K562 (cell line): ENCODE measurements around the gene EEF1A1. TPM values are rescaled to one million over a fixed set of nuclear protein-coding genes. Genes with fewer than 3 reads are reported as not detected.

Source experiments
- BCOR ChIP-seq: fragments of 450-650 bp; IDR thresholded peaks from 2 replicates; pipeline ENCODE4 v1.6.1; 2016
- CHD1 ChIP-seq: fragments of 200-600 bp; sonication (generic); IDR thresholded peaks from one replicate; pipeline ENCODE4 v1.6.1; 2012; ENCODE audit warnings: mild to moderate bottlenecking, moderate library complexity, low read length, inconsistent platforms
- CREM ChIP-seq: IDR thresholded peaks from 2 replicates; pipeline ENCODE4 v1.6.1; 2014; ENCODE audit warnings: antibody characterized with exemption, low read depth
- HMG20B ChIP-seq: fragments of 250-450 bp; sonication (Bioruptor Pico); IDR thresholded peaks from 2 replicates; pipeline ENCODE4 v1.5.0; 2021; ENCODE audit warnings: mild to moderate bottlenecking
- KDM4B ChIP-seq, 2 experiments: fragments of 450-650 bp in 1 of 2; sonication (generic) in 1 of 2; IDR thresholded peaks; 2 replicates each; pipeline ENCODE4 v1.6.1; 2016 to 2017; ENCODE audit warnings: borderline replicate concordance in 2 of 2, antibody characterized with exemption in 1 of 2, low read depth in 1 of 2, mild to moderate bottlenecking in 1 of 2
- LEF1 ChIP-seq: fragments of 450-650 bp; IDR thresholded peaks from 2 replicates; pipeline ENCODE4 v1.6.1; 2016; ENCODE audit warnings: mild to moderate bottlenecking
- MBD2 ChIP-seq: sonication (generic); IDR thresholded peaks from 2 replicates; pipeline ENCODE4 v1.6.1; 2016; ENCODE audit warnings: low read depth, borderline replicate concordance
- MCM3 ChIP-seq: fragments of 450-650 bp; IDR thresholded peaks from 2 replicates; pipeline ENCODE4 v1.6.1; 2016
- MYBL2 ChIP-seq, 2 experiments: fragments of 450-650 bp in 1 of 2; sonication (generic) in 1 of 2; formaldehyde crosslinking in 1 of 2; IDR thresholded peaks; 2 replicates each; pipeline versions ENCODE4 v1.6.1 to v1.8.1; 2017 to 2022; ENCODE audit warnings: borderline replicate concordance in 1 of 2, inconsistent platforms in 1 of 2, low read depth in 1 of 2, mild to moderate bottlenecking in 1 of 2, missing genetic modification reagents in 1 of 2, moderate library complexity in 1 of 2
- SP2 ChIP-seq: IDR thresholded peaks from 2 replicates; pipeline ENCODE4 v1.6.1; 2011; ENCODE audit warnings: mild to moderate bottlenecking, low read depth, low read length, moderate library complexity; ENCODE audit not compliant: poor library complexity, severe bottlenecking; ENCODE audit errors: extremely low read depth
- YY1 ChIP-seq, 3 experiments: IDR thresholded peaks; 2 replicates each; pipeline ENCODE4 v1.6.1; 2011; ENCODE audit warnings: low read length in 2 of 3, mild to moderate bottlenecking in 2 of 3, moderate library complexity in 2 of 3, borderline replicate concordance in 1 of 3, control low read depth in 1 of 3, low read depth in 1 of 3; ENCODE audit not compliant: insufficient read depth in 3 of 3, insufficient replicate concordance in 2 of 3, control insufficient read depth in 1 of 3, insufficient read length in 1 of 3; ENCODE audit errors: extremely low read depth in 1 of 3
- ZNF780A ChIP-seq: fragments of 250-450 bp; sonication (Bioruptor Pico); IDR thresholded peaks from 2 replicates; pipeline ENCODE4 v1.5.0; 2021; ENCODE audit warnings: mild to moderate bottlenecking
- polyA plus RNA-seq, 8 experiments: library from polyadenylated mRNA; depleted of rRNA in 4 of 8; stranded (reverse) in 5 of 8; unstranded in 3 of 8; fragments of >200 nt; fragmentation: Nextera tagmentation in 2 of 8; fragmentation: Illumina TruSeq in 1 of 8; extraction: Ambion mirVana in 2 of 8; extraction: Trizol in 1 of 8; gene quantifications; 2 replicates each; pipeline versions ENCODE4 v1.2.1 to v1.2.3, GENCODE V29; 2011 to 2014; ENCODE audit warnings: inconsistent platforms in 1 of 8, missing spikeins in 1 of 8
- total RNA-seq, 7 experiments: library from RNA; depleted of rRNA in 6 of 7; stranded (reverse); fragments of >200 nt in 6 of 7; fragmentation: Illumina TruSeq in 2 of 7; extraction: Trizol in 2 of 7; gene quantifications; 2 replicates each; pipeline versions ENCODE4 v1.2.1 to v1.2.3, GENCODE V29; 2011 to 2021; ENCODE audit warnings: low replicate concordance in 1 of 7
- TF ChIP-seq, protein P1 (sequence below): sonication (generic); formaldehyde crosslinking; IDR thresholded peaks from 2 replicates; pipeline ENCODE4 v1.8.1; 2023; ENCODE audit warnings: mild to moderate bottlenecking, missing genetic modification reagents, moderate library complexity
- TF ChIP-seq, protein P2 (sequence below): fragments of 450-650 bp; IDR thresholded peaks from 2 replicates; pipeline ENCODE4 v1.6.1; 2014; ENCODE audit warnings: low read depth, mild to moderate bottlenecking, moderate library complexity, borderline replicate concordance
- TF ChIP-seq, protein P3 (sequence below): fragments of 250-450 bp; sonication (Bioruptor Pico); IDR thresholded peaks from 2 replicates; pipeline ENCODE4 v1.9.0; 2021; ENCODE audit warnings: mild to moderate bottlenecking

EEF1A1 gene
- total and polyA plus RNA-seq, 9 of the 15 experiments (the other 6 are each of a cell fraction or from before 2014, with no cell fraction given): 6,453 to 17,323 (median 11,082) TPM

DNA sequence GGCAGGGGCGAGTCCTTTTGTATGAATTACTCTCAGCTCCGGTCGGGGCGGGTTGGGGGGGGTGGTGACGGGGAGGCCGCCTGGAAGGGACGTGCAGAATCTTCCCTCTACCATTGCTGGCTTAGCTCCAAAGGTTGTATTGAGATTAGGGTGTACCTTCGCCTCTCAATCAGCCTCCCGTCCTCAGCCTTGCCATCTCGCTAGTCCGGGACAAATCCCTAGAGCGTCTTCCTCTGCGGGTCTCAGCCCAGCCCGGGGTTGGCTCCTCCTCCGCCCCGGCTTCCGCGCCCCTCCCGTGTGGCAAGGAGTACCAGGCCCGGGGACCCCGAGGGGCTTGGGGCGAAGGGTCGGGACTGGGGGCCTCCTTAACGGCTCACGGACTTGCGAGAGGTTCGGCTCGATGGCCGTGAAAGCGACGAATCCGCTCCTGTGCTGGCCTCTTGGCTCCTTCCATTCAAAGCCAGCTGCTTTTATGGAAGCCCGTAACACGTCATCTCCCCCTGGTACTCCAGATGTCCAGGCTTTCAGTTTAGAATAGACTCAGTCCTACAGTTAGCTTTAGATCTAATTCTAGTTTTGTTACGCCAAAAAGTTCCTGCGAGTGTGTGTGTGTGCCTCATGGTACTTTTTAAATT is 636 bp upstream of the EEF1A1 start (continued):
- TF ChIP-seq YY1 (IDR thresholded peaks at IDR 0.05; ENCODE audit: borderline replicate concordance in 1 of 3, control insufficient read depth in 1 of 3, extremely low read depth in 1 of 3, insufficient read depth in 3 of 3, insufficient read length in 1 of 3, insufficient replicate concordance in 2 of 3, low read depth in 1 of 3, low read length in 2 of 3): peak in 1 of 3 experiments; percentile 49
- TF ChIP-seq, protein P1, sequence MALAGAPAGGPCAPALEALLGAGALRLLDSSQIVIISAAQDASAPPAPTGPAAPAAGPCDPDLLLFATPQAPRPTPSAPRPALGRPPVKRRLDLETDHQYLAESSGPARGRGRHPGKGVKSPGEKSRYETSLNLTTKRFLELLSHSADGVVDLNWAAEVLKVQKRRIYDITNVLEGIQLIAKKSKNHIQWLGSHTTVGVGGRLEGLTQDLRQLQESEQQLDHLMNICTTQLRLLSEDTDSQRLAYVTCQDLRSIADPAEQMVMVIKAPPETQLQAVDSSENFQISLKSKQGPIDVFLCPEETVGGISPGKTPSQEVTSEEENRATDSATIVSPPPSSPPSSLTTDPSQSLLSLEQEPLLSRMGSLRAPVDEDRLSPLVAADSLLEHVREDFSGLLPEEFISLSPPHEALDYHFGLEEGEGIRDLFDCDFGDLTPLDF: 0 out of 2 replicates have a peak, but pooled peaks have one; percentile 41
- TF ChIP-seq SP2: peak; percentile 33
- TF ChIP-seq HMG20B (CRISPR knock-in tag): no peak
- 0 out of 4 replicates have a peak, but pooled peaks of 1 of the 2 experiments have one; percentile 1 for TF ChIP-seq KDM4B (IDR thresholded peaks at IDR 0.05; ENCODE audit: borderline replicate concordance in 2 of 2, low read depth in 1 of 2)
- TF ChIP-seq, protein P2, sequence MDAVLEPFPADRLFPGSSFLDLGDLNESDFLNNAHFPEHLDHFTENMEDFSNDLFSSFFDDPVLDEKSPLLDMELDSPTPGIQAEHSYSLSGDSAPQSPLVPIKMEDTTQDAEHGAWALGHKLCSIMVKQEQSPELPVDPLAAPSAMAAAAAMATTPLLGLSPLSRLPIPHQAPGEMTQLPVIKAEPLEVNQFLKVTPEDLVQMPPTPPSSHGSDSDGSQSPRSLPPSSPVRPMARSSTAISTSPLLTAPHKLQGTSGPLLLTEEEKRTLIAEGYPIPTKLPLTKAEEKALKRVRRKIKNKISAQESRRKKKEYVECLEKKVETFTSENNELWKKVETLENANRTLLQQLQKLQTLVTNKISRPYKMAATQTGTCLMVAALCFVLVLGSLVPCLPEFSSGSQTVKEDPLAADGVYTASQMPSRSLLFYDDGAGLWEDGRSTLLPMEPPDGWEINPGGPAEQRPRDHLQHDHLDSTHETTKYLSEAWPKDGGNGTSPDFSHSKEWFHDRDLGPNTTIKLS: peak; percentile 66
- TF ChIP-seq ZNF780A: no peak
- TF ChIP-seq MCM3: no peak
- no peak for TF ChIP-seq MYBL2 (IDR thresholded peaks at IDR 0.05; ENCODE audit: low read depth)
- no peak for TF ChIP-seq MYBL2 (CRISPR knock-in tag; IDR thresholded peaks at IDR 0.05; ENCODE audit: borderline replicate concordance)
- TF ChIP-seq, protein P3, sequence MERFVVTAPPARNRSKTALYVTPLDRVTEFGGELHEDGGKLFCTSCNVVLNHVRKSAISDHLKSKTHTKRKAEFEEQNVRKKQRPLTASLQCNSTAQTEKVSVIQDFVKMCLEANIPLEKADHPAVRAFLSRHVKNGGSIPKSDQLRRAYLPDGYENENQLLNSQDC (CRISPR knock-in tag): no peak
- TF ChIP-seq BCOR: no peak
- peak; percentile 60; the same call in 1 of the 2 replicates for TF ChIP-seq CREM
- peak; percentile 55 for TF ChIP-seq CHD1
- TF ChIP-seq MBD2: peak; percentile 28; the same call in 1 of the 2 replicates
- TF ChIP-seq LEF1: peak; percentile 12; the same call in 1 of the 2 replicates
